HG03066 (cell line): ENCODE results near the gene SYT8.
"Not testable (repeated sequence)": the region's sequence is repeated elsewhere in the genome, so short reads cannot be mapped to it uniquely, and the experiment has no call there.

Experiments used
- ATAC-seq: cut with Tn5 transposase; IDR thresholded peaks from one replicate; pipeline ENCODE4 v1.9.1; 2021; ENCODE audit warnings: low read depth; ENCODE audit not compliant: unreplicated experiment

SYT8 gene

GRCh38 chr11:1834779-1835670 lies at the start of gene SYT8:
Gene SYT8, plus strand, starts transcription at chr11:1834990. Its CDS starts 116 bp downstream, at chr11:1835106.
- ATAC-seq: no peak

- ATAC-seq: no peak
These were observed 48.9 kb upstream of the SYT8 start for GRCh38 chr11:1785749-1786413.

GRCh38 chr11:1786466-1786865 lies 48.3 kb upstream of the SYT8 start:
- ATAC-seq: no peak

- no peak for ATAC-seq
These were observed 42.9 kb upstream of the SYT8 start for GRCh38 chr11:1791912-1792311.

- no peak for ATAC-seq
These were observed 42.3 kb upstream of the SYT8 start for GRCh38 chr11:1792461-1792860.

- ATAC-seq: no peak
These were observed 41.7 kb upstream of the SYT8 start for GRCh38 chr11:1793081-1793480.

- ATAC-seq: no peak
These were observed 38.3 kb upstream of the SYT8 start for GRCh38 chr11:1796413-1797011.

GRCh38 chr11:1797391-1798125 lies 37.2 kb upstream of the SYT8 start:
- no peak for ATAC-seq

- no peak for ATAC-seq
These were observed 31.5 kb upstream of the SYT8 start for GRCh38 chr11:1803246-1803645.

- ATAC-seq: not testable (repeated sequence)
These were observed 30.8 kb upstream of the SYT8 start for GRCh38 chr11:1803835-1804519.

- ATAC-seq: no peak
These were observed 29.3 kb upstream of the SYT8 start for GRCh38 chr11:1805525-1805924.

GRCh38 chr11:1807264-1807995 lies 27.4 kb upstream of the SYT8 start:
- ATAC-seq: no peak

GRCh38 chr11:1810761-1811160 lies 24.0 kb upstream of the SYT8 start:
- no peak for ATAC-seq

GRCh38 chr11:1812274-1812673 lies 22.5 kb upstream of the SYT8 start:
- ATAC-seq: no peak

GRCh38 chr11:1812801-1813200 lies 22.0 kb upstream of the SYT8 start:
- no peak for ATAC-seq

- not testable (repeated sequence) for ATAC-seq
These were observed 21.4 kb upstream of the SYT8 start for GRCh38 chr11:1813356-1813755.

- no peak for ATAC-seq
These were observed 20.1 kb upstream of the SYT8 start for GRCh38 chr11:1814691-1815090.

- ATAC-seq: no peak
These were observed 19.5 kb upstream of the SYT8 start for GRCh38 chr11:1815311-1815710.

- ATAC-seq: no peak
These were observed 19.0 kb upstream of the SYT8 start for GRCh38 chr11:1815751-1816150.

GRCh38 chr11:1817000-1817399 lies 17.8 kb upstream of the SYT8 start:
- ATAC-seq: no peak
